SU-DHL-6 (cell line): ENCODE results near the gene RAVER2.

Experiments used
- H2AFZ ChIP-seq: fragments of 200-600 bp; sonication (generic); 2 replicates; pipeline ENCODE4 v1.6.1; 2014; ENCODE audit warnings: low read depth, mild to moderate bottlenecking, moderate library complexity, mixed read lengths, antibody characterized with exemption, low read length; ENCODE audit not compliant: severe bottlenecking
- H3F3A ChIP-seq: fragments of 200-600 bp; shearing (Covaris generic); 2 replicates; pipeline ENCODE4 v1.6.0; 2016; ENCODE audit warnings: antibody characterized with exemption, mild to moderate bottlenecking; ENCODE audit not compliant: insufficient read depth
- H3K27ac ChIP-seq: fragments of 200-600 bp; sonication (generic); 2 replicates; pipeline ENCODE4 v1.5.1; 2016; ENCODE audit warnings: low read depth, mild to moderate bottlenecking, low read length, moderate library complexity, mixed read lengths
- H3K27me3 ChIP-seq: fragments of 200-600 bp; sonication (generic), shearing (Covaris generic); 2 replicates; pipeline ENCODE4 v1.6.0; 2014; ENCODE audit warnings: mild to moderate bottlenecking, low read length
- H3K36me3 ChIP-seq: fragments of 200-600 bp; sonication (generic); 2 replicates; pipeline ENCODE4 v1.6.1; 2014; ENCODE audit warnings: mild to moderate bottlenecking, low read length, mixed read lengths
- H3K4me2 ChIP-seq: fragments of 300-600, 200-600 bp; shearing (Covaris generic), sonication (generic); 2 replicates; pipeline ENCODE4 v1.6.0; 2014; ENCODE audit warnings: low read length, low read depth, mild to moderate bottlenecking; ENCODE audit not compliant: poor library complexity, severe bottlenecking
- H3K4me3 ChIP-seq: fragments of 200-600 bp; sonication (generic); 2 replicates; pipeline ENCODE4 v1.5.1; 2014; ENCODE audit warnings: antibody characterized with exemption, low read length, mild to moderate bottlenecking, mixed read lengths; ENCODE audit not compliant: insufficient read depth, poor library complexity, severe bottlenecking
- H3K79me2 ChIP-seq: fragments of 200-600 bp; sonication (generic); 2 replicates; pipeline ENCODE4 v1.6.1; 2014; ENCODE audit warnings: mild to moderate bottlenecking, low read length, moderate library complexity; ENCODE audit not compliant: insufficient read depth
- H3K9ac ChIP-seq: fragments of 200-600 bp; sonication (generic); 2 replicates; pipeline ENCODE4 v1.7.0; 2014; ENCODE audit warnings: mild to moderate bottlenecking, low read length
- H3K9me2 ChIP-seq: fragments of 200-600 bp; sonication (generic); replicated peaks from 2 replicates; pipeline ENCODE4 v1.6.1; 2014; ENCODE audit warnings: low read length; ENCODE audit not compliant: insufficient read depth
- H3K9me3 ChIP-seq: fragments of 200-600 bp; sonication (generic); 2 replicates; pipeline ENCODE4 v1.6.1; 2014; ENCODE audit warnings: low read length, mixed read lengths; ENCODE audit not compliant: insufficient read depth
- H4K20me1 ChIP-seq: fragments of 200-600 bp; sonication (generic); 2 replicates; pipeline ENCODE4 v1.6.1; 2014; ENCODE audit warnings: low read depth, mild to moderate bottlenecking, antibody characterized with exemption, low read length, moderate library complexity, mixed read lengths
- EZH2phosphoT487 ChIP-seq: fragments of 200-600 bp; sonication (generic), shearing (Covaris generic); conservative IDR thresholded peaks from 2 replicates; pipeline ENCODE4 v1.6.1; 2018; ENCODE audit warnings: mild to moderate bottlenecking, antibody characterized with exemption, low read length, moderate library complexity, mixed read lengths
- TF ChIP-seq, protein P1 (sequence below): fragments of 200-600 bp; sonication (generic); IDR thresholded peaks from one replicate; pipeline ENCODE4 v1.5.1; 2017; ENCODE audit warnings: antibody characterized with exemption, mild to moderate bottlenecking, low read length, moderate library complexity; ENCODE audit not compliant: insufficient read depth, poor library complexity, severe bottlenecking

RAVER2 gene

DNA sequence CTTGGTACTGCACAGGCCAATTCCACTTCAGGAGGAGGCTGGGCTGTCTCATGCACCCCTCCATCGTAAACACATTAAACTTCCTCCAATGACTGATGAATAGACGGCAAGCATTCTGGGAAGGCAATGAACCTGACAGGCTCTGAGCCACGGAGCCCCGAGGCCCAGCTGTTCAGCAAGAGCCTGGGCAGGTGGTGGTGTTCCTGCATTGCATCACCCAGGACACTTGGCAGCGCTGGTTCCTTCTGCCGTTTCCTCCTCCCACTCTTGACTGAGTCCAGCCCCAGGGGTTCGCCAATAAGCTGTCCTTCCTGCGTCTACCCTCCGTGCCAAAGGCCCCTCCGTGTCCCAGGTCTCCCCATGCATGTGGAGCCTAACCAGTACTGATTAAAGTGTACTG, 111.7 kb downstream of the RAVER2 start:
- H4K20me1 ChIP-seq: no peaks in the 10 kb centered on the region
- no peaks in the 10 kb centered on the region for H3K27me3 ChIP-seq
- no peak overlapping the region for H3K9ac ChIP-seq
- H3K27ac ChIP-seq: no peak overlapping the region
- H3K4me2 ChIP-seq: no peak overlapping the region
- no peak overlapping the region for H3K4me3 ChIP-seq
- no peaks in the 10 kb centered on the region for H3K79me2 ChIP-seq
- no peaks in the 10 kb centered on the region for H3K9me2 ChIP-seq
- H3F3A ChIP-seq: no peaks in the 10 kb centered on the region
- H3K36me3 ChIP-seq: no peaks in the 10 kb centered on the region
- no peaks in the 10 kb centered on the region for H3K9me3 ChIP-seq
- no peak for TF ChIP-seq EZH2phosphoT487
- TF ChIP-seq, protein P1, sequence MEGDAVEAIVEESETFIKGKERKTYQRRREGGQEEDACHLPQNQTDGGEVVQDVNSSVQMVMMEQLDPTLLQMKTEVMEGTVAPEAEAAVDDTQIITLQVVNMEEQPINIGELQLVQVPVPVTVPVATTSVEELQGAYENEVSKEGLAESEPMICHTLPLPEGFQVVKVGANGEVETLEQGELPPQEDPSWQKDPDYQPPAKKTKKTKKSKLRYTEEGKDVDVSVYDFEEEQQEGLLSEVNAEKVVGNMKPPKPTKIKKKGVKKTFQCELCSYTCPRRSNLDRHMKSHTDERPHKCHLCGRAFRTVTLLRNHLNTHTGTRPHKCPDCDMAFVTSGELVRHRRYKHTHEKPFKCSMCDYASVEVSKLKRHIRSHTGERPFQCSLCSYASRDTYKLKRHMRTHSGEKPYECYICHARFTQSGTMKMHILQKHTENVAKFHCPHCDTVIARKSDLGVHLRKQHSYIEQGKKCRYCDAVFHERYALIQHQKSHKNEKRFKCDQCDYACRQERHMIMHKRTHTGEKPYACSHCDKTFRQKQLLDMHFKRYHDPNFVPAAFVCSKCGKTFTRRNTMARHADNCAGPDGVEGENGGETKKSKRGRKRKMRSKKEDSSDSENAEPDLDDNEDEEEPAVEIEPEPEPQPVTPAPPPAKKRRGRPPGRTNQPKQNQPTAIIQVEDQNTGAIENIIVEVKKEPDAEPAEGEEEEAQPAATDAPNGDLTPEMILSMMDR: no peak
- no peak overlapping the region for H2AFZ ChIP-seq

DNA sequence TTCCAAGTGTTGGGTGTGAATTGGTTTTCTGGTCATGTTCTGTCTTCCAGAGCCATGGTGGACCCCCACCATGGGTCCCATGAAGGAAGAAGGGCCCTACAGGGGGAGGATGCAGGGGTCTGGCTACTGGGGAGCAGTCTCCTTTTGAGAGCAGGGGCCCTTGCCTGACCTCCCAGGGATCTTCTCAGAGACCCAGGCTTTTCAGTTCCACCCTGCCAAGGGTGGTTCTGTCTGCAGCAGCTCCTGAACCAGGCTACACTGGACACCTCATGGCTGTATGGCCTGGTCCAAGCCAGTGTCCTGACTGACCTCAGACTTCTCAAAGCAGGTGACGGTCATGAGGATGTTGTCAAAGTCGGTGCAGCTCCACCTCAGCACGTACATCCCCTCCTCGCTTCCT, 112.5 kb downstream of the RAVER2 start:
- H3K27ac ChIP-seq: no peak overlapping the region
- H3K9me3 ChIP-seq: no peaks in the 10 kb centered on the region
- H3K79me2 ChIP-seq: no peaks in the 10 kb centered on the region
- no peaks in the 10 kb centered on the region for H3K27me3 ChIP-seq
- no peak overlapping the region for H3K9ac ChIP-seq
- H2AFZ ChIP-seq: no peak overlapping the region
- H4K20me1 ChIP-seq: no peaks in the 10 kb centered on the region
- no peak for TF ChIP-seq EZH2phosphoT487
- TF ChIP-seq, protein P1: no peak
- no peaks in the 10 kb centered on the region for H3K9me2 ChIP-seq
- no peaks in the 10 kb centered on the region for H3K36me3 ChIP-seq
- H3K4me2 ChIP-seq: no peak overlapping the region
- no peaks in the 10 kb centered on the region for H3F3A ChIP-seq
- no peak overlapping the region for H3K4me3 ChIP-seq

DNA sequence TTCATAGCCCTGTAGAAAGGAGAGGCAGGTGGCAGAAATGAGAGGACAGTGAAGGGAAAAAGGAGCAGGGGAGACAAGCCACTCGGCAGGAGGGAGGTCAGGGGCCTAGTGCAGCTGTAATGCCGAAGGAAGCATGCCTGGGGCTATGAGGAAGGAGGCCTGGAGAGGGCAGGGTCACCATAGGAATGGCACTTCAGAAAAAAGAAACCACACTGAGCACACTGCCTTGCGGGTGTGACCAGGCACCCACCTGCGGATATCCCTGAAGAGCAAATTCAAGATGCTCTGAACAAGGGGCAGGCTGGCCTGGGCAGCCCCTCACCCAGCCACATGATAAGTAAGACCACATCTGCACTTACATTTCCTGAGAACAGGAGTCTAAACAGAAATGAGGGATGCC, 116.7 kb downstream of the RAVER2 start:
- H3K36me3 ChIP-seq: peaks cover 9% of the 10 kb centered on the region; the same call in 1 of the 2 replicates
- no peak overlapping the region for H3K4me2 ChIP-seq
- TF ChIP-seq, protein P1: no peak
- TF ChIP-seq EZH2phosphoT487: no peak
- no peaks in the 10 kb centered on the region for H3K27me3 ChIP-seq
- no peaks in the 10 kb centered on the region for H3K9me3 ChIP-seq
- no peaks in the 10 kb centered on the region for H3K79me2 ChIP-seq
- no peak overlapping the region for H3K27ac ChIP-seq
- no peak overlapping the region for H3K4me3 ChIP-seq
- H3K9me2 ChIP-seq: no peaks in the 10 kb centered on the region
- no peak overlapping the region for H2AFZ ChIP-seq
- H3F3A ChIP-seq: peaks cover 14% of the 10 kb centered on the region
- no peak overlapping the region for H3K9ac ChIP-seq
- H4K20me1 ChIP-seq: no peaks in the 10 kb centered on the region
